HepG2 (cell line): Measurements from ENCODE around the gene HMBS. TPM values are rescaled to one million over a fixed set of nuclear protein-coding genes. Genes with fewer than 3 reads are reported as not detected.

Experiments used
- ADNP ChIP-seq: sonication (generic); formaldehyde crosslinking; IDR thresholded peaks from 2 replicates; pipeline ENCODE4 v1.4.0; 2020; ENCODE audit warnings: missing genetic modification reagents
- BRCA1 ChIP-seq: sonication (generic); formaldehyde crosslinking; IDR thresholded peaks from 2 replicates; pipeline ENCODE4 v1.4.0; 2020; ENCODE audit warnings: missing genetic modification reagents
- CBX2 ChIP-seq, 2 experiments: fragments of 200-600 bp in 1 of 2; sonication (generic); formaldehyde crosslinking in 1 of 2; IDR thresholded peaks; 2 replicates each; pipeline versions ENCODE4 v1.7.0 to v1.8.1; 2018 to 2022; ENCODE audit warnings: low read depth in 2 of 2, low read length in 1 of 2, mild to moderate bottlenecking in 1 of 2, missing genetic modification reagents in 1 of 2
- GTF3A ChIP-seq: sonication (generic); formaldehyde crosslinking; conservative IDR thresholded peaks from 2 replicates; pipeline ENCODE4 v1.4.0; 2020; ENCODE audit warnings: mild to moderate bottlenecking, missing genetic modification reagents
- HNF4A ChIP-seq: sonication (generic); formaldehyde crosslinking; IDR thresholded peaks from 2 replicates; pipeline ENCODE4 v1.4.0; 2020; ENCODE audit warnings: missing genetic modification reagents
- IRX3 ChIP-seq: sonication (generic); formaldehyde crosslinking; IDR thresholded peaks from 2 replicates; pipeline ENCODE4 v1.8.1; 2023; ENCODE audit warnings: mild to moderate bottlenecking, low read depth, missing genetic modification reagents, borderline replicate concordance
- KDM6A ChIP-seq: IDR thresholded peaks from 2 replicates; pipeline ENCODE4 v1.6.1; 2016; ENCODE audit warnings: low read depth
- MED8 ChIP-seq: sonication (generic); formaldehyde crosslinking; IDR thresholded peaks from 2 replicates; pipeline ENCODE4 v1.8.1; 2023; ENCODE audit warnings: mild to moderate bottlenecking, missing genetic modification reagents; ENCODE audit not compliant: insufficient replicate concordance
- MXD4 ChIP-seq: IDR thresholded peaks from 2 replicates; pipeline ENCODE4 v1.6.1; 2016; ENCODE audit warnings: mild to moderate bottlenecking, missing biosample characterization, missing genetic modification reagents
- NFATC3 ChIP-seq: sonication (generic); formaldehyde crosslinking; IDR thresholded peaks from 2 replicates; pipeline ENCODE4 v1.5.1; 2020; ENCODE audit warnings: mild to moderate bottlenecking, missing genetic modification reagents
- NFE2 ChIP-seq: sonication (generic); formaldehyde crosslinking; IDR thresholded peaks from 2 replicates; pipeline ENCODE4 v1.4.0; 2020; ENCODE audit warnings: missing genetic modification reagents
- NR2F6 ChIP-seq, 2 experiments: IDR thresholded peaks; 2 replicates each; pipeline ENCODE4 v1.6.1; 2016; ENCODE audit warnings: antibody characterized with exemption in 1 of 2, mild to moderate bottlenecking in 1 of 2
- RFX3 ChIP-seq: IDR thresholded peaks from 2 replicates; pipeline ENCODE4 v1.6.1; 2016; ENCODE audit warnings: missing biosample characterization, missing genetic modification reagents
- RORA ChIP-seq: sonication (generic); formaldehyde crosslinking; IDR thresholded peaks from 2 replicates; pipeline ENCODE4 v1.5.0; 2020; ENCODE audit warnings: mild to moderate bottlenecking, missing genetic modification reagents, moderate library complexity
- TBP ChIP-seq: sonication (generic); formaldehyde crosslinking; IDR thresholded peaks from 2 replicates; pipeline ENCODE4 v1.5.0; 2020; ENCODE audit warnings: missing genetic modification reagents
- TCF7L2 ChIP-seq: IDR thresholded peaks from 2 replicates; pipeline ENCODE4 v1.6.1; 2011; ENCODE audit warnings: mild to moderate bottlenecking, low read depth, low read length, moderate library complexity
- TOE1 ChIP-seq: sonication (generic); formaldehyde crosslinking; IDR thresholded peaks from 2 replicates; pipeline ENCODE4 v1.4.0; 2020; ENCODE audit warnings: mild to moderate bottlenecking, missing genetic modification reagents
- WIZ ChIP-seq: sonication (generic); formaldehyde crosslinking; IDR thresholded peaks from 2 replicates; pipeline ENCODE4 v1.5.1; 2020; ENCODE audit warnings: mild to moderate bottlenecking, missing genetic modification reagents
- ZMYM4 ChIP-seq: sonication (generic); formaldehyde crosslinking; IDR thresholded peaks from 2 replicates; pipeline ENCODE4 v1.8.1; 2023; ENCODE audit warnings: mild to moderate bottlenecking, missing genetic modification reagents
- ZNF280D ChIP-seq: sonication (generic); formaldehyde crosslinking; IDR thresholded peaks from 2 replicates; pipeline ENCODE4 v1.5.1; 2020; ENCODE audit warnings: mild to moderate bottlenecking, missing genetic modification reagents
- ZNF329 ChIP-seq: sonication (generic); formaldehyde crosslinking; IDR thresholded peaks from 2 replicates; pipeline ENCODE4 v1.9.0; 2021; ENCODE audit warnings: low read depth, mild to moderate bottlenecking, missing genetic modification reagents
- ZNF446 ChIP-seq: sonication (generic); formaldehyde crosslinking; IDR thresholded peaks from 2 replicates; pipeline ENCODE4 v1.5.0; 2020; ENCODE audit warnings: mild to moderate bottlenecking, missing genetic modification reagents
- ZNF558 ChIP-seq: sonication (generic); formaldehyde crosslinking; IDR thresholded peaks from 2 replicates; pipeline ENCODE4 v1.9.0; 2022; ENCODE audit warnings: mild to moderate bottlenecking, missing genetic modification reagents, borderline replicate concordance
- ZNF780A ChIP-seq: sonication (generic); formaldehyde crosslinking; IDR thresholded peaks from 2 replicates; pipeline ENCODE4 v1.8.0; 2022; ENCODE audit warnings: mild to moderate bottlenecking, missing genetic modification reagents, moderate library complexity
- polyA plus RNA-seq, 8 experiments: library from polyadenylated mRNA; depleted of rRNA in 3 of 8; stranded (reverse) in 7 of 8; unstranded in 1 of 8; fragments of >200 nt; fragmentation: Illumina TruSeq in 4 of 8; extraction: Trizol in 4 of 8; gene quantifications; 2 replicates each; pipeline versions ENCODE4 v1.2.1 to v1.2.3, GENCODE V29; 2011 to 2016; ENCODE audit warnings: low read depth in 4 of 8, missing spikeins in 1 of 8, mixed read lengths in 1 of 8; ENCODE audit not compliant: insufficient read depth in 1 of 8
- total RNA-seq, 5 experiments: library from RNA; depleted of rRNA; stranded (reverse); fragments of >200 nt; fragmentation: Illumina TruSeq; extraction: Trizol; gene quantifications; 2 replicates each; pipeline ENCODE4 v1.2.3, GENCODE V29; 2016; ENCODE audit warnings: low read depth in 1 of 5

HMBS gene
- total and polyA plus RNA-seq, 2 of the 13 experiments (the other 11 are each of a cell fraction or from before 2014, with no cell fraction given), result 9.4 to 46.9 TPM

GRCh38 chr11:119121008-119121810, 36.5 kb downstream of the HMBS start, which contains the start of gene HINFP (continued):
- TF ChIP-seq NFATC3 (CRISPR knock-in tag) (no peak), RFX3 (CRISPR knock-in tag) (peak; percentile 50; the same call in 1 of the 2 replicates), NR2F6 (IDR thresholded peaks at IDR 0.05) (no peak), NR2F6 (CRISPR knock-in tag; IDR thresholded peaks at IDR 0.05) (peak; percentile 43; the same call in 1 of the 2 replicates), NFE2 (CRISPR knock-in tag) (no peak), CBX2 (IDR thresholded peaks at IDR 0.05; ENCODE audit: low read depth, low read length) (no peak), CBX2 (CRISPR knock-in tag; IDR thresholded peaks at IDR 0.05; ENCODE audit: low read depth) (no peak), RORA (CRISPR knock-in tag) (no peak), ZNF780A (no peak), KDM6A (CRISPR knock-in tag) (no peak), ZNF329 (CRISPR knock-in tag) (no peak), HNF4A (CRISPR knock-in tag) (no peak), TBP (CRISPR knock-in tag) (no peak), IRX3 (CRISPR knock-in tag) (peak; percentile 90), WIZ (CRISPR knock-in tag) (no peak), BRCA1 (no peak), MED8 (CRISPR knock-in tag) (no peak), MXD4 (CRISPR knock-in tag) (peak; percentile 89), TOE1 (CRISPR knock-in tag) (no peak), TCF7L2 (no peak), ZNF446 (CRISPR knock-in tag) (no peak; the same call in 1 of the 2 replicates), ZMYM4 (CRISPR knock-in tag) (peak; percentile 58), ADNP (CRISPR knock-in tag) (no peak), ZNF280D (CRISPR knock-in tag) (no peak; the same call in 1 of the 2 replicates), GTF3A (no peak), ZNF558 (CRISPR knock-in tag) (no peak; the same call in 1 of the 2 replicates)
